Immature natural killer cell (primary cell): ENCODE measurements around the gene ZNF787. TPM values are rescaled to one million over a fixed set of nuclear protein-coding genes. Genes with fewer than 3 reads are reported as not detected.

Experiments
- DNase-seq, 3 donors: peaks; one replicate each; pipeline ENCODE4 v3.0.0; 2022; ENCODE audit warnings: mixed read lengths in 1 of 3
- H3K27ac Mint-ChIP-seq, 6 donors: one replicate each; pipeline ENCODE4 v1.8.0; 2020; ENCODE audit warnings: mixed read lengths in 6 of 6, mild to moderate bottlenecking in 5 of 6, inconsistent platforms in 4 of 6, moderate library complexity in 3 of 6
- H3K27me3 Mint-ChIP-seq, 3 donors: one replicate each; pipeline ENCODE4 v1.8.0; 2020 to 2021; ENCODE audit warnings: low read depth in 3 of 3, mild to moderate bottlenecking in 3 of 3, mixed read lengths in 3 of 3, moderate library complexity in 3 of 3, inconsistent platforms in 1 of 3
- H3K36me3 Mint-ChIP-seq, 3 donors: one replicate each; pipeline ENCODE4 v1.8.0; 2020; ENCODE audit warnings: mixed read lengths in 3 of 3, inconsistent platforms in 2 of 3, mild to moderate bottlenecking in 2 of 3
- H3K4me1 Mint-ChIP-seq, 2 donors: one replicate each; pipeline ENCODE4 v1.8.0; 2020; ENCODE audit warnings: inconsistent platforms in 2 of 2, mild to moderate bottlenecking in 2 of 2, mixed read lengths in 2 of 2, moderate library complexity in 1 of 2
- H3K4me3 Mint-ChIP-seq, 5 donors: one replicate each; pipeline ENCODE4 v1.8.0; 2020; ENCODE audit warnings: mild to moderate bottlenecking in 5 of 5, mixed read lengths in 5 of 5, inconsistent platforms in 3 of 5, moderate library complexity in 3 of 5
- H3K9me3 Mint-ChIP-seq, 6 donors: one replicate each; pipeline ENCODE4 v1.8.0; 2020; ENCODE audit warnings: mild to moderate bottlenecking in 6 of 6, mixed read lengths in 6 of 6, inconsistent platforms in 4 of 6, moderate library complexity in 3 of 6
- polyA plus RNA-seq, 3 donors: library from polyadenylated mRNA; unstranded; fragments of 300-500 nt; fragmentation: Illumina TruSeq; gene quantifications; one replicate each; pipeline ENCODE4 v1.2.3, GENCODE V29; 2021

The ZNF787 gene
- polyA plus RNA-seq, 3 donors from 2014 or later: 0.69 to 2.2 (median 1.5) TPM

GRCh38 chr19:56120371-56121179 lies 520 bp downstream of the ZNF787 start:
- H3K4me1 Mint-ChIP-seq: peaks cover 37 to 41% of the 10 kb centered on the region in 2 donors
- no peaks in the 10 kb centered on the region for H3K36me3 Mint-ChIP-seq
- H3K9me3 Mint-ChIP-seq: no peaks in the 10 kb centered on the region
- peak overlapping the region; percentile 86 to 97 (median 94) for H3K27ac Mint-ChIP-seq
- peaks cover 7 to 9% (median 7%) of the 10 kb centered on the region in 3 donors for H3K27me3 Mint-ChIP-seq
- peak; percentile 81 to 89 (median 87) for DNase-seq
- peak overlapping the region; percentile 84 to 94 (median 89) for H3K4me3 Mint-ChIP-seq

- Mint-ChIP-seq H3K4me1 (peaks cover 38 to 42% of the 10 kb centered on the region in 2 donors), H3K9me3 (no peaks in the 10 kb centered on the region), H3K27ac (peak overlapping the region; percentile 86 to 95 (median 94)), H3K4me3 (peak overlapping the region; percentile 84 to 90 (median 87)), H3K27me3 (peaks cover 7 to 9% (median 8%) of the 10 kb centered on the region in 3 donors), H3K36me3 (no peaks in the 10 kb centered on the region)
- DNase-seq: no peak
These were observed 1.1 kb downstream of the ZNF787 start for GRCh38 chr19:56120002-56120370.

- H3K27ac Mint-ChIP-seq: peak overlapping the region; percentile 86 to 95 (median 94)
- H3K9me3 Mint-ChIP-seq: no peaks in the 10 kb centered on the region
- no peaks in the 10 kb centered on the region for H3K36me3 Mint-ChIP-seq
- peak overlapping the region; percentile 84 to 90 (median 87) for H3K4me3 Mint-ChIP-seq
- DNase-seq: no peak
- peaks cover 7 to 9% (median 8%) of the 10 kb centered on the region in 3 donors for H3K27me3 Mint-ChIP-seq
- peaks cover 42 to 46% of the 10 kb centered on the region in 2 donors for H3K4me1 Mint-ChIP-seq
These were observed 1.5 kb downstream of the ZNF787 start for GRCh38 chr19:56119582-56119978.

GRCh38 chr19:56118666-56119581 lies 2.2 kb downstream of the ZNF787 start:
- Mint-ChIP-seq H3K27me3 (peaks cover 7 to 9% (median 8%) of the 10 kb centered on the region in 3 donors), H3K4me1 (peaks cover 46 to 49% of the 10 kb centered on the region in 2 donors), H3K9me3 (no peaks in the 10 kb centered on the region), H3K27ac (peak overlapping the region; percentile 86 to 95 (median 94)), H3K36me3 (no peaks in the 10 kb centered on the region), H3K4me3 (peak overlapping the region; percentile 84 to 90 (median 87))
- no peak for DNase-seq

- no peaks in the 10 kb centered on the region for H3K9me3 Mint-ChIP-seq
- H3K27me3 Mint-ChIP-seq: peaks cover 8 to 9% (median 9%) of the 10 kb centered on the region in 3 donors
- H3K36me3 Mint-ChIP-seq: no peaks in the 10 kb centered on the region
- H3K27ac Mint-ChIP-seq: peak overlapping the region in 4 of 6 donors; percentile 44 to 95 (median 68)
- no peak for DNase-seq
- peaks cover 55 to 57% of the 10 kb centered on the region in 2 donors for H3K4me1 Mint-ChIP-seq
- H3K4me3 Mint-ChIP-seq: no peak overlapping the region
These were observed 3.2 kb downstream of the ZNF787 start for GRCh38 chr19:56117889-56118288.

GRCh38 chr19:56117376-56117884 lies 3.7 kb downstream of the ZNF787 start:
- Mint-ChIP-seq H3K9me3 (no peaks in the 10 kb centered on the region), H3K4me3 (no peak overlapping the region), H3K4me1 (peaks cover 58 to 61% of the 10 kb centered on the region in 2 donors), H3K36me3 (no peaks in the 10 kb centered on the region), H3K27ac (peak overlapping the region in 2 of 6 donors; percentile 44 to 80), H3K27me3 (peaks cover 8 to 10% (median 9%) of the 10 kb centered on the region in 3 donors)
- no peak for DNase-seq

GRCh38 chr19:56116606-56117005 lies 4.5 kb downstream of the ZNF787 start:
- Mint-ChIP-seq H3K4me1 (peaks cover 59 to 62% of the 10 kb centered on the region in 2 donors), H3K4me3 (no peak overlapping the region), H3K9me3 (no peaks in the 10 kb centered on the region), H3K27me3 (peaks cover 6 to 11% (median 6%) of the 10 kb centered on the region in 3 donors), H3K27ac (peak overlapping the region in 4 of 6 donors; percentile 14 to 70 (median 23)), H3K36me3 (no peaks in the 10 kb centered on the region)
- no peak for DNase-seq

- Mint-ChIP-seq H3K4me3 (no peak overlapping the region), H3K4me1 (peaks cover 67 to 70% of the 10 kb centered on the region in 2 donors), H3K27me3 (peaks cover 3 to 7% (median 6%) of the 10 kb centered on the region in 3 donors), H3K9me3 (no peaks in the 10 kb centered on the region), H3K36me3 (no peaks in the 10 kb centered on the region), H3K27ac (no peak overlapping the region)
- DNase-seq: no peak
These were observed 5.6 kb downstream of the ZNF787 start for GRCh38 chr19:56115490-56115889.

GRCh38 chr19:56114778-56115110 lies 6.4 kb downstream of the ZNF787 start:
- no peaks in the 10 kb centered on the region for H3K9me3 Mint-ChIP-seq
- H3K27me3 Mint-ChIP-seq: peaks cover 2 to 5% (median 3%) of the 10 kb centered on the region in 3 donors
- peak overlapping the region in 3 of 5 donors; percentile 14 to 25 (median 17) for H3K4me3 Mint-ChIP-seq
- no peaks in the 10 kb centered on the region for H3K36me3 Mint-ChIP-seq
- peaks cover 63 to 68% of the 10 kb centered on the region in 2 donors for H3K4me1 Mint-ChIP-seq
- no peak for DNase-seq
- peak overlapping the region in 5 of 6 donors; percentile 51 to 88 (median 81) for H3K27ac Mint-ChIP-seq

- Mint-ChIP-seq H3K27ac (peak overlapping the region in 4 of 6 donors; percentile 46 to 88 (median 74)), H3K36me3 (no peaks in the 10 kb centered on the region), H3K27me3 (peaks cover 0 to 5% (median 2%) of the 10 kb centered on the region in 3 donors), H3K4me3 (peak overlapping the region in 2 of 5 donors; percentile 34 to 60), H3K4me1 (peaks cover 60 to 64% of the 10 kb centered on the region in 2 donors), H3K9me3 (no peaks in the 10 kb centered on the region)
- no peak for DNase-seq
These were observed 6.9 kb downstream of the ZNF787 start for GRCh38 chr19:56114051-56114777.

GRCh38 chr19:56113074-56113632 lies 7.9 kb downstream of the ZNF787 start:
- DNase-seq: no peak
- peaks cover 60 to 67% of the 10 kb centered on the region in 2 donors for H3K4me1 Mint-ChIP-seq

GRCh38 chr19:56112313-56112709 lies 8.8 kb downstream of the ZNF787 start:
- Mint-ChIP-seq H3K4me3 (peak overlapping the region in 4 of 5 donors; percentile 55 to 80 (median 63)), H3K4me1 (peaks cover 56 to 63% of the 10 kb centered on the region in 2 donors), H3K27me3 (peaks cover 0 to 4% (median 2%) of the 10 kb centered on the region in 3 donors), H3K36me3 (no peaks in the 10 kb centered on the region), H3K9me3 (no peaks in the 10 kb centered on the region), H3K27ac (peak overlapping the region; percentile 83 to 92 (median 90))
- no peak for DNase-seq

More at GRCh38 chr19:56113074-56113632, 7.9 kb downstream of the ZNF787 start:
- Mint-ChIP-seq H3K36me3 (no peaks in the 10 kb centered on the region), H3K9me3 (no peaks in the 10 kb centered on the region), H3K27ac (peak overlapping the region; percentile 62 to 90 (median 80)), H3K4me3 (peak overlapping the region in 3 of 5 donors; percentile 40 to 61 (median 41)), H3K27me3 (peaks cover 0 to 4% (median 2%) of the 10 kb centered on the region in 3 donors)
